HEK293 (cell line): ENCODE data around the gene ARHGAP27.

Source experiments
- EGR2 ChIP-seq: fragments of 450-650 bp; formaldehyde crosslinking; IDR thresholded peaks from 2 replicates; pipeline ENCODE4 v1.5.1; 2016; ENCODE audit warnings: low read depth, missing biosample characterization, missing genetic modification characterization
- INSM2 ChIP-seq: fragments of 450-650 bp; formaldehyde crosslinking; IDR thresholded peaks from 2 replicates; pipeline ENCODE4 v1.5.1; 2016; ENCODE audit warnings: missing biosample characterization, missing genetic modification characterization
- MYNN ChIP-seq: fragments of 450-650 bp; formaldehyde crosslinking; IDR thresholded peaks from 2 replicates; pipeline ENCODE4 v1.5.1; 2016; ENCODE audit warnings: missing biosample characterization, missing genetic modification characterization, borderline replicate concordance
- REPIN1 ChIP-seq: fragments of 450-650 bp; formaldehyde crosslinking; IDR thresholded peaks from 2 replicates; pipeline ENCODE4 v1.5.1; 2017; ENCODE audit warnings: missing biosample characterization, missing genetic modification characterization, low read depth
- SCRT2 ChIP-seq: fragments of 450-650 bp; formaldehyde crosslinking; IDR thresholded peaks from 2 replicates; pipeline ENCODE4 v1.5.1; 2016; ENCODE audit warnings: missing biosample characterization, missing genetic modification characterization
- WT1 ChIP-seq: fragments of 450-650 bp; formaldehyde crosslinking; IDR thresholded peaks from 2 replicates; pipeline ENCODE4 v1.5.1; 2016; ENCODE audit warnings: missing biosample characterization, missing genetic modification characterization
- ZBTB17 ChIP-seq: fragments of 450-650 bp; formaldehyde crosslinking; IDR thresholded peaks from 2 replicates; pipeline ENCODE4 v1.5.1; 2016; ENCODE audit warnings: missing biosample characterization, missing genetic modification characterization
- ZBTB20 ChIP-seq: fragments of 450-650 bp; formaldehyde crosslinking; IDR thresholded peaks from 2 replicates; pipeline ENCODE4 v1.5.1; 2016; ENCODE audit warnings: missing biosample characterization, missing genetic modification characterization
- ZBTB7A ChIP-seq: fragments of 450-650 bp; formaldehyde crosslinking; IDR thresholded peaks from 2 replicates; pipeline ENCODE4 v1.5.1; 2016; ENCODE audit warnings: low read depth, missing biosample characterization, missing genetic modification characterization
- ZNF18 ChIP-seq: fragments of 450-650 bp; formaldehyde crosslinking; IDR thresholded peaks from 2 replicates; pipeline ENCODE4 v1.5.1; 2016; ENCODE audit warnings: missing biosample characterization, missing genetic modification characterization
- ZNF2 ChIP-seq: fragments of 450-650 bp; formaldehyde crosslinking; IDR thresholded peaks from 2 replicates; pipeline ENCODE4 v1.5.1; 2016; ENCODE audit warnings: missing biosample characterization, missing genetic modification characterization
- ZNF239 ChIP-seq: fragments of 450-650 bp; formaldehyde crosslinking; IDR thresholded peaks from 2 replicates; pipeline ENCODE4 v1.5.1; 2016; ENCODE audit warnings: missing biosample characterization, missing genetic modification characterization
- ZNF280D ChIP-seq: fragments of 450-650 bp; formaldehyde crosslinking; IDR thresholded peaks from 2 replicates; pipeline ENCODE4 v1.5.1; 2016; ENCODE audit warnings: missing biosample characterization, missing genetic modification characterization
- ZNF341 ChIP-seq: fragments of 450-650 bp; formaldehyde crosslinking; IDR thresholded peaks from 2 replicates; pipeline ENCODE4; 2016; ENCODE audit warnings: low read depth, missing biosample characterization, missing genetic modification characterization
- ZNF514 ChIP-seq: fragments of 450-650 bp; formaldehyde crosslinking; IDR thresholded peaks from 2 replicates; pipeline ENCODE4 v1.5.1; 2016; ENCODE audit warnings: missing biosample characterization, missing genetic modification characterization
- ZNF529 ChIP-seq: fragments of 450-650 bp; formaldehyde crosslinking; IDR thresholded peaks from 2 replicates; pipeline ENCODE4 v1.5.1; 2017; ENCODE audit warnings: missing genetic modification characterization, missing biosample characterization; ENCODE audit not compliant: insufficient replicate concordance
- ZNF596 ChIP-seq: fragments of 450-650 bp; IDR thresholded peaks from 2 replicates; pipeline ENCODE4 v1.5.0; 2018; ENCODE audit warnings: missing biosample characterization, mild to moderate bottlenecking, missing genetic modification characterization, moderate library complexity
- ZNF791 ChIP-seq: fragments of 450-650 bp; formaldehyde crosslinking; IDR thresholded peaks from 2 replicates; pipeline ENCODE4 v1.5.1; 2016; ENCODE audit warnings: missing biosample characterization, missing genetic modification characterization
- ZSCAN30 ChIP-seq: fragments of 450-650 bp; IDR thresholded peaks from 2 replicates; pipeline ENCODE4 v1.5.1; 2018; ENCODE audit warnings: missing biosample characterization, mild to moderate bottlenecking, missing genetic modification characterization, moderate library complexity
- ZSCAN4 ChIP-seq: fragments of 450-650 bp; formaldehyde crosslinking; IDR thresholded peaks from 2 replicates; pipeline ENCODE4 v1.5.1; 2017; ENCODE audit warnings: missing biosample characterization, missing genetic modification characterization
- TF ChIP-seq, protein P1 (sequence below): fragments of 450-650 bp; IDR thresholded peaks from 2 replicates; pipeline ENCODE4 v1.5.1; 2018; ENCODE audit warnings: missing biosample characterization, missing genetic modification characterization
- TF ChIP-seq, protein P2 (sequence below): fragments of 450-650 bp; formaldehyde crosslinking; IDR thresholded peaks from 2 replicates; pipeline ENCODE4 v1.5.1; 2017; ENCODE audit warnings: missing biosample characterization, missing genetic modification characterization
- TF ChIP-seq, protein P3 (sequence below): sonication (generic); formaldehyde crosslinking; IDR thresholded peaks from 2 replicates; pipeline ENCODE4 v1.8.1; 2022; ENCODE audit warnings: mild to moderate bottlenecking, moderate library complexity, missing genetic modification reagents
- TF ChIP-seq, protein P4 (sequence below): fragments of 450-650 bp; formaldehyde crosslinking; IDR thresholded peaks from 2 replicates; pipeline ENCODE4 v1.5.1; 2016; ENCODE audit warnings: missing biosample characterization, missing genetic modification characterization

The ARHGAP27 gene

GRCh38 chr17:45431531-45432404 lies 902 bp downstream of the ARHGAP27 start (continued):
- peak; percentile 43; the same call in 1 of the 2 replicates for TF ChIP-seq ZBTB20 (tag by site-specific recombination)
- no peak for TF ChIP-seq ZNF514
- TF ChIP-seq, protein P1, sequence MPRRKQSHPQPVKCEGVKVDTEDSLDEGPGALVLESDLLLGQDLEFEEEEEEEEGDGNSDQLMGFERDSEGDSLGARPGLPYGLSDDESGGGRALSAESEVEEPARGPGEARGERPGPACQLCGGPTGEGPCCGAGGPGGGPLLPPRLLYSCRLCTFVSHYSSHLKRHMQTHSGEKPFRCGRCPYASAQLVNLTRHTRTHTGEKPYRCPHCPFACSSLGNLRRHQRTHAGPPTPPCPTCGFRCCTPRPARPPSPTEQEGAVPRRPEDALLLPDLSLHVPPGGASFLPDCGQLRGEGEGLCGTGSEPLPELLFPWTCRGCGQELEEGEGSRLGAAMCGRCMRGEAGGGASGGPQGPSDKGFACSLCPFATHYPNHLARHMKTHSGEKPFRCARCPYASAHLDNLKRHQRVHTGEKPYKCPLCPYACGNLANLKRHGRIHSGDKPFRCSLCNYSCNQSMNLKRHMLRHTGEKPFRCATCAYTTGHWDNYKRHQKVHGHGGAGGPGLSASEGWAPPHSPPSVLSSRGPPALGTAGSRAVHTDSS (tag by site-specific recombination): no peak
- TF ChIP-seq WT1 (tag by site-specific recombination): no peak
- TF ChIP-seq ZNF341: peak; percentile 57
- no peak for TF ChIP-seq ZNF529 (tag by site-specific recombination)
- TF ChIP-seq ZNF18: no peak
- peak; percentile 89 for TF ChIP-seq ZBTB17
- TF ChIP-seq ZNF596 (tag by site-specific recombination): no peak
- no peak for TF ChIP-seq ZNF2 (tag by site-specific recombination)
- TF ChIP-seq EGR2: 0 out of 2 replicates have a peak, but pooled peaks have one; percentile 25
- no peak for TF ChIP-seq ZNF791 (tag by site-specific recombination)
- TF ChIP-seq REPIN1 (tag by site-specific recombination): no peak
- no peak for TF ChIP-seq ZSCAN4 (tag by site-specific recombination)
- no peak for TF ChIP-seq ZSCAN30 (tag by site-specific recombination)
- TF ChIP-seq, protein P2, sequence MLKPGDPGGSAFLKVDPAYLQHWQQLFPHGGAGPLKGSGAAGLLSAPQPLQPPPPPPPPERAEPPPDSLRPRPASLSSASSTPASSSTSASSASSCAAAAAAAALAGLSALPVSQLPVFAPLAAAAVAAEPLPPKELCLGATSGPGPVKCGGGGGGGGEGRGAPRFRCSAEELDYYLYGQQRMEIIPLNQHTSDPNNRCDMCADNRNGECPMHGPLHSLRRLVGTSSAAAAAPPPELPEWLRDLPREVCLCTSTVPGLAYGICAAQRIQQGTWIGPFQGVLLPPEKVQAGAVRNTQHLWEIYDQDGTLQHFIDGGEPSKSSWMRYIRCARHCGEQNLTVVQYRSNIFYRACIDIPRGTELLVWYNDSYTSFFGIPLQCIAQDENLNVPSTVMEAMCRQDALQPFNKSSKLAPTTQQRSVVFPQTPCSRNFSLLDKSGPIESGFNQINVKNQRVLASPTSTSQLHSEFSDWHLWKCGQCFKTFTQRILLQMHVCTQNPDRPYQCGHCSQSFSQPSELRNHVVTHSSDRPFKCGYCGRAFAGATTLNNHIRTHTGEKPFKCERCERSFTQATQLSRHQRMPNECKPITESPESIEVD (tag by site-specific recombination): no peak
- no peak for TF ChIP-seq ZBTB7A (tag by site-specific recombination)
- TF ChIP-seq ZNF280D: no peak
- no peak for TF ChIP-seq MYNN
- no peak for TF ChIP-seq ZNF239
- no peak for TF ChIP-seq INSM2
- TF ChIP-seq, protein P3, sequence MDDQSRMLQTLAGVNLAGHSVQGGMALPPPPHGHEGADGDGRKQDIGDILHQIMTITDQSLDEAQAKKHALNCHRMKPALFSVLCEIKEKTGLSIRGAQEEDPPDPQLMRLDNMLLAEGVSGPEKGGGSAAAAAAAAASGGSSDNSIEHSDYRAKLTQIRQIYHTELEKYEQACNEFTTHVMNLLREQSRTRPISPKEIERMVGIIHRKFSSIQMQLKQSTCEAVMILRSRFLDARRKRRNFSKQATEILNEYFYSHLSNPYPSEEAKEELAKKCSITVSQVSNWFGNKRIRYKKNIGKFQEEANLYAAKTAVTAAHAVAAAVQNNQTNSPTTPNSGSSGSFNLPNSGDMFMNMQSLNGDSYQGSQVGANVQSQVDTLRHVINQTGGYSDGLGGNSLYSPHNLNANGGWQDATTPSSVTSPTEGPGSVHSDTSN (CRISPR knock-in tag): 0 out of 2 replicates have a peak, but pooled peaks have one; percentile 56
- TF ChIP-seq SCRT2 (tag by site-specific recombination): no peak
- TF ChIP-seq, protein P4, sequence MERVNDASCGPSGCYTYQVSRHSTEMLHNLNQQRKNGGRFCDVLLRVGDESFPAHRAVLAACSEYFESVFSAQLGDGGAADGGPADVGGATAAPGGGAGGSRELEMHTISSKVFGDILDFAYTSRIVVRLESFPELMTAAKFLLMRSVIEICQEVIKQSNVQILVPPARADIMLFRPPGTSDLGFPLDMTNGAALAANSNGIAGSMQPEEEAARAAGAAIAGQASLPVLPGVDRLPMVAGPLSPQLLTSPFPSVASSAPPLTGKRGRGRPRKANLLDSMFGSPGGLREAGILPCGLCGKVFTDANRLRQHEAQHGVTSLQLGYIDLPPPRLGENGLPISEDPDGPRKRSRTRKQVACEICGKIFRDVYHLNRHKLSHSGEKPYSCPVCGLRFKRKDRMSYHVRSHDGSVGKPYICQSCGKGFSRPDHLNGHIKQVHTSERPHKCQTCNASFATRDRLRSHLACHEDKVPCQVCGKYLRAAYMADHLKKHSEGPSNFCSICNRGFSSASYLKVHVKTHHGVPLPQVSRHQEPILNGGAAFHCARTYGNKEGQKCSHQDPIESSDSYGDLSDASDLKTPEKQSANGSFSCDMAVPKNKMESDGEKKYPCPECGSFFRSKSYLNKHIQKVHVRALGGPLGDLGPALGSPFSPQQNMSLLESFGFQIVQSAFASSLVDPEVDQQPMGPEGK (tag by site-specific recombination): peak; percentile 90
